ENCODE data around the gene FXYD4.

Gene FXYD4

GRCh38 chr10:43398939-43399319 lies 27.5 kb downstream of the FXYD4 start:
- TF ChIP-seq CEBPB (IDR thresholded peaks at IDR 0.05) (no peak), TEAD4 (IDR thresholded peaks at IDR 0.05) (no peak), ZBTB7A (IDR thresholded peaks at IDR 0.05; ENCODE audit: low read depth) (no peak), YY1 (IDR thresholded peaks at IDR 0.05; ENCODE audit: low read depth) (no peak), MAX (IDR thresholded peaks at IDR 0.05) (no peak), FOXM1 (IDR thresholded peaks at IDR 0.05; ENCODE audit: borderline replicate concordance, low read depth) (no peak), EP300 (IDR thresholded peaks at IDR 0.05; ENCODE audit: borderline replicate concordance) (no peak), USF1 (IDR thresholded peaks at IDR 0.05) (no peak), TCF12 (IDR thresholded peaks at IDR 0.05; ENCODE audit: low read depth) (no peak), NFIC (IDR thresholded peaks at IDR 0.05) (no peak), TAF1 (IDR thresholded peaks at IDR 0.05; ENCODE audit: low read depth) (no peak), CREB1 (IDR thresholded peaks at IDR 0.05; ENCODE audit: low read depth) (no peak), EGR1 (IDR thresholded peaks at IDR 0.05) (no peak), RAD21 (IDR thresholded peaks at IDR 0.05; ENCODE audit: low read depth) (no peak)
- TF ChIP-seq, protein P1, sequence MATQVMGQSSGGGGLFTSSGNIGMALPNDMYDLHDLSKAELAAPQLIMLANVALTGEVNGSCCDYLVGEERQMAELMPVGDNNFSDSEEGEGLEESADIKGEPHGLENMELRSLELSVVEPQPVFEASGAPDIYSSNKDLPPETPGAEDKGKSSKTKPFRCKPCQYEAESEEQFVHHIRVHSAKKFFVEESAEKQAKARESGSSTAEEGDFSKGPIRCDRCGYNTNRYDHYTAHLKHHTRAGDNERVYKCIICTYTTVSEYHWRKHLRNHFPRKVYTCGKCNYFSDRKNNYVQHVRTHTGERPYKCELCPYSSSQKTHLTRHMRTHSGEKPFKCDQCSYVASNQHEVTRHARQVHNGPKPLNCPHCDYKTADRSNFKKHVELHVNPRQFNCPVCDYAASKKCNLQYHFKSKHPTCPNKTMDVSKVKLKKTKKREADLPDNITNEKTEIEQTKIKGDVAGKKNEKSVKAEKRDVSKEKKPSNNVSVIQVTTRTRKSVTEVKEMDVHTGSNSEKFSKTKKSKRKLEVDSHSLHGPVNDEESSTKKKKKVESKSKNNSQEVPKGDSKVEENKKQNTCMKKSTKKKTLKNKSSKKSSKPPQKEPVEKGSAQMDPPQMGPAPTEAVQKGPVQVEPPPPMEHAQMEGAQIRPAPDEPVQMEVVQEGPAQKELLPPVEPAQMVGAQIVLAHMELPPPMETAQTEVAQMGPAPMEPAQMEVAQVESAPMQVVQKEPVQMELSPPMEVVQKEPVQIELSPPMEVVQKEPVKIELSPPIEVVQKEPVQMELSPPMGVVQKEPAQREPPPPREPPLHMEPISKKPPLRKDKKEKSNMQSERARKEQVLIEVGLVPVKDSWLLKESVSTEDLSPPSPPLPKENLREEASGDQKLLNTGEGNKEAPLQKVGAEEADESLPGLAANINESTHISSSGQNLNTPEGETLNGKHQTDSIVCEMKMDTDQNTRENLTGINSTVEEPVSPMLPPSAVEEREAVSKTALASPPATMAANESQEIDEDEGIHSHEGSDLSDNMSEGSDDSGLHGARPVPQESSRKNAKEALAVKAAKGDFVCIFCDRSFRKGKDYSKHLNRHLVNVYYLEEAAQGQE (IDR thresholded peaks at IDR 0.05; ENCODE audit: low read depth) = no peak

DNA sequence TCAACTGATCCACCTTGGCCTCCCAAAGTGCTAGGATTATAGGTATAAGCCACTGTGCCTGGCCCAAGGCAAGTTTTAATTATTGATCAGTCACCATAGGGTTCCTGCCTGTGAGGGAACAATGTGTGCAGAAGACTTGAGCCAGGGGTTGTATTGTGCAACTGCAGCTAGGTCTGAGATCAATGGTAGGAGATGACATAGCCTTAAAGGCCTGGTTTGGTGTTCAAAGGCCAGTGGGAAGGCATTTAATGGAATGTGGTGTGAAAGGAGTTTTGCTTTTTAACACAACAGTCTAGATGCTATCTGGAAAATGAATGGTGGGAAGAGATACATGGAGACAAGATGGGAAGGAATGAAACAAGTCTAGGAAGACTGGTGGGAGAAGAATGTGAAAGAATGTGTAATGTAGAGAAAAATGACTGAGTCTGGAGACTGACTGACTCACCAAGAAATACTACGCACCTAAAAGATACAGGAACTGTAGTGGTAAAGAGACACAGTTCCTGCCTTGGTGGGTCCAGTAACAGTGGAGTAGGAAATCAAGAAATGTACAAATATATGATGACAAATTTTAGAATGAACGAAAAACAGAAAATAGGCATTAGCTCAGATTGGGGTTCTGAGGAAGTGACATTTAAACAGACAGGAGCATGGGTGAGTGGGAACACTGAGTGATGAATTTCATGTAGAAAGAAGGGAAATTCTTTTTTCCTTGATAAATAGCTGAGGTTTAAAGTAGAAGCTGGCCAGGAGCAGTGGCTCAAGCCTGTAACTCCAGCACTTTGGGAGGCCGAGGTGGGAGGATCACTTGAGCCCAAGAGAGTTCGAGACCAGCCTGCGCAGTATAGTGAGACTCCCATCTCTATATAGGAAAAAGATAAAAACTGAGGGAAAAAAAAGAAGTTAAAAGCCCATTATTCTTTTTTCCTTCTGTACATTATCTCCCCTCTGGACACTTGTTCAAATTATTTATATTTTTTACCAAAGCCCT lies 28.2 kb downstream of the FXYD4 start:
- TF ChIP-seq CEBPB (IDR thresholded peaks at IDR 0.05) = peak; percentile 33; the same call in 1 of the 2 replicates
- TF ChIP-seq, protein P1 (IDR thresholded peaks at IDR 0.05; ENCODE audit: low read depth) = no peak

DNA sequence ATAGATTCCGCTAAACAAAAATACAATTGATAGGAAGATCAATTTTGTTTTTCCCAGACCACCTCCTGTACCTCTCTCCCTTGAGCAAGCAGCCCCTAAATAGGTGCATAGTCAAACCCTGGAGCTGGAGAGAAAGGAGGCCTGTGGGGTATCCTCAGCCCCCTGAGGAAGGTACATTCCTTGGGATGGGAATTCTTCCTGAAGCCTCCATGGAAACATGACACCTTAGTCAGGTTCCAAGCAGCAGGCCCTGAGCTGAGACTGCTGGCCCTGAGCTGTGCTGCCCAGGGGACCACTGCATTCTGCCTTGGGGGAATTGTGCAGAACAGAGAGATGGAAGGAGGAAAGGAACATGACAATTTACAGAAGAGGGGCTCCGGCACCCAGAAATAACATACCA lies 30.2 kb downstream of the FXYD4 start:
- TF ChIP-seq FOXM1 (IDR thresholded peaks at IDR 0.05; ENCODE audit: borderline replicate concordance, low read depth) = no peak
- TF ChIP-seq ZBTB7A (IDR thresholded peaks at IDR 0.05; ENCODE audit: low read depth) = no peak
- TF ChIP-seq CREB1 (IDR thresholded peaks at IDR 0.05; ENCODE audit: low read depth) = no peak
- no peak for TF ChIP-seq TAF1 (IDR thresholded peaks at IDR 0.05; ENCODE audit: low read depth)
- no peak for TF ChIP-seq TCF12 (IDR thresholded peaks at IDR 0.05; ENCODE audit: low read depth)
- TF ChIP-seq EP300 (IDR thresholded peaks at IDR 0.05; ENCODE audit: borderline replicate concordance) = no peak
- no peak for TF ChIP-seq USF1 (IDR thresholded peaks at IDR 0.05)
- TF ChIP-seq TEAD4 (IDR thresholded peaks at IDR 0.05) = no peak
- no peak for TF ChIP-seq CEBPB (IDR thresholded peaks at IDR 0.05)
- TF ChIP-seq, protein P1 (IDR thresholded peaks at IDR 0.05; ENCODE audit: low read depth) = no peak
- no peak for TF ChIP-seq YY1 (IDR thresholded peaks at IDR 0.05; ENCODE audit: low read depth)
- TF ChIP-seq NFIC (IDR thresholded peaks at IDR 0.05) = no peak
- TF ChIP-seq RAD21 (IDR thresholded peaks at IDR 0.05; ENCODE audit: low read depth) = no peak
- no peak for TF ChIP-seq EGR1 (IDR thresholded peaks at IDR 0.05)
- TF ChIP-seq MAX (IDR thresholded peaks at IDR 0.05) = no peak

- TF ChIP-seq TCF12 (IDR thresholded peaks at IDR 0.05; ENCODE audit: low read depth) (no peak), TAF1 (IDR thresholded peaks at IDR 0.05; ENCODE audit: low read depth) (no peak), TEAD4 (IDR thresholded peaks at IDR 0.05) (no peak), YY1 (IDR thresholded peaks at IDR 0.05; ENCODE audit: low read depth) (no peak), RAD21 (IDR thresholded peaks at IDR 0.05; ENCODE audit: low read depth) (no peak), EGR1 (IDR thresholded peaks at IDR 0.05) (no peak)
These were observed 30.7 kb downstream of the FXYD4 start for GRCh38 chr10:43402176-43402575.

Measured in Ishikawa (cell line).